ENCODE measurements around the gene CYSRT1.

CYSRT1 gene

GRCh38 chr9:137227054-137227852 is 2.3 kb downstream of the CYSRT1 start, which contains the start of gene RNF224:
RNF224 (plus strand) TSS chr9:137227502; CDS start chr9:137228336, 834 bp downstream.
- DNase-seq (ENCODE audit: low spot score), result peak; percentile 82

- no peak for DNase-seq (ENCODE audit: low spot score)
Observed at GRCh38 chr9:137227853-137228505, 3.0 kb downstream of the CYSRT1 start.

GRCh38 chr9:137228506-137228967 is 3.6 kb downstream of the CYSRT1 start:
- no peak for DNase-seq (ENCODE audit: low spot score)

DNA sequence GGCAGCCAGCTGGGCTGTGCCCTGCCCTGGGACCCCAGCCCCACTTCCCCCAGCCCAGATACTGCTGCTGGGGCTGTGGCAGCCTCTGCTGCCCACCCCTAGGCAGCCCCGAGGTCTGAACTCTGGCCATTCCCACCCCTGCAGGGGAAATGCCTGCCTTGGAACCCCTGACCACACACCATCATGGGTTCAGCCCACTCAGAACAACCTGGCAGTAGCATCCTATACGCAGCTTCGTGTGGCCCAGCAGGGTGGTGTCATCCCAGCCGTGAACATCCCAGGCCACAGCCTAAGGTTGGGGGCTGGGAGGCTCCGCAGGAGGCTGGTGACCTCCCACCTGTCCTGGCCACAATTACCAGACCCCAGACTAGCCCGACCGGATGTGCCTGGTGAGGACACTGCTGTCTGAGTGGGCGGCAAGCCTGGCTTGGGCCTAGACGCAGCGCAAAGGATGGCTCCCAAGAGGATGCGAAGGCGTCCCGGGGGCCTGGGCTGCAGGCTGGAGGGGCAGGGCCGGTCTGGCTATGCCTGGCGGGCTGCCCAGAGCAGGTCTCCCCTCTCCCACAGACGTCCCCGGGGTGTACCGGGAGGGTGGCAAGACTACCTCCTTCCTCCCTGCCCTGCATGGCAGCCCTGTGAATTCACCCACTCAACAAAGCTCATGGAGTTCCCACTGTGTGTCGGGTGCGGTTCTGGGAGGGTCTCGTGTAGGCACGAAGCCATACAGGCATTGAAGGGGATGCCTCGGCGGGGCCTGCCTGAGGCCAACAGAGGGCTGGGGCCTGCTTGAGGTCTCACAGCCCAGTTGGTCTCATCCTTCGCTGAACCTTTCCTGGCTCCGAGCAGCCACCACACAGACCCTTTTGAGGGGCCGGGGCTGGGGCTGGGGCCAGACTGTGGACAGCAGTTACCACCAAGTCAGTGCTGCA is 4.3 kb downstream of the CYSRT1 start:
- DNase-seq (ENCODE audit: low spot score), result no peak

DNA sequence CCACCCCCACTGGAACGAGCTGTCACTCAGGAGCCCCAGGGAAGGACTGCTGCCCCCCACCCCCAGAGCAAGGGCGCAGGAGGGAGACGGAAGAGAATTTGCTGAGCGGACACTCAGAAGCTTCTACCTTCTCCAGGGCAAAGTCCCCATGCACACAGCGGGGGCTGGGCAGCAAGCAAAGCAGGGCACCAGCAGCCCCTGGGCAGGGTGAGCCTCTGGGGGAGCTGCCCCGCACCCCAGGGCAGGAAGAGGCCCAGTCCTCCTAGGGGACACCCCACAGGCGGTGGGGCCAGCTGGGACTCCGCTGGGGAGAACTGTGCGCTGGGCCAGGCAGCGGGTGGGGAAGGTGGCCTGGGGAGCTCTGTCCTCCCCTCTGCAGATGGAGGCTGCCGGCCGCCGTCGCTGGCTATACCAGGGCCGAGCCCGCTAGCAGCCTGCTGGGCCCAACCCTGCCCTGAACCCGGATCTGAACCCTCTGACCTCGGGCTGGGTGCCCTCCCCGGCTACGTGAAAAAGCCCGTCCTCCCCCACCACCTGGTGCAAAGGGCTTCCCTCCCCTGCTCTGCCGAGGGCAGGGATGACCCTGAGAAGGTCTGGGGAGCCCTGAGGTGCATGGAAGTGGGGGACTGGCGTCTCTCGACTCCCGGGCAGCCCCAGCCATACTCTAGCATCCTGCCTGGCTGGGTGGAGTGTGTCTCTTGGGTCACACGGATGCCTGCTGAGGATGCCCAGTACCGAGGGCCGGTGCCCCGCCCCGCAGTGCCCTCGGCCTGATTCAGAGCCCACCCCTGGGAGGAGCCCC is 5.1 kb downstream of the CYSRT1 start:
- DNase-seq (ENCODE audit: low spot score), result no peak

DNA sequence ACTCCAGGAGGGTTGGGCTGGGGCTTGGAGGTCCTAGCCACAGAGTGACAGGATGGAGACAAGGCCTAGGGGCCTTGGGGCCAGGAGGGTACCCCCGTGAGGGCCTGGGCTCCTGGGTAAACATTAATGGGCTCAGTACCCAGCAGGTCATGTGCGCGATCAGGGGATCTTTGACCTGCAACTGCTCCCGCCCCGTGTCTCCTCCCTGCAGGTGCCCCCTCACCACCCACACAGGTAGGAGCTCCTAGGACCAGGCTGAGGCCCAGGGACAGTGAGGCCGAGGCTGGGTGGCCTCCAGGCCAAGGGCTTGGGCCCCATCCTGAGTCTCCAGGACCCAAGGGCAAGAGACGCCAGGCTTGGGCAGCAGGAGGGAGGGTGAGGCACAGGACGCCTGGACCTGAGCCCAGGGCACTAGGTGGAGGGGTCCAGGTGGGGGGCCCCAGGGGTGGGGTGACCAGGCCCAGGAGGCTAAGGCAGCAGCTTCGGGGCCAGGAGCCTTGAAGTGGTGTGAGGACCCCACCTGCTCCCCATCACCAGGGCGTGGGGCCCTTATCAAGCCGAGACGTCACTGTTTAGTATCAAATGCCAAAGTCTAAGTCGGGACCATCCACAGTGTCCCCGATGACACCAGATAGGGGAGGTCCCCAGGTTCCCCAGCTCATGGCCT is 5.9 kb downstream of the CYSRT1 start, which contains the start of gene SLC34A3:
TSS of gene SLC34A3 (plus strand) at position 197 of the 667 bp plus-strand sequence. CDS start 802 bp downstream, outside the sequence.
- DNase-seq (ENCODE audit: low spot score), result no peak

DNA sequence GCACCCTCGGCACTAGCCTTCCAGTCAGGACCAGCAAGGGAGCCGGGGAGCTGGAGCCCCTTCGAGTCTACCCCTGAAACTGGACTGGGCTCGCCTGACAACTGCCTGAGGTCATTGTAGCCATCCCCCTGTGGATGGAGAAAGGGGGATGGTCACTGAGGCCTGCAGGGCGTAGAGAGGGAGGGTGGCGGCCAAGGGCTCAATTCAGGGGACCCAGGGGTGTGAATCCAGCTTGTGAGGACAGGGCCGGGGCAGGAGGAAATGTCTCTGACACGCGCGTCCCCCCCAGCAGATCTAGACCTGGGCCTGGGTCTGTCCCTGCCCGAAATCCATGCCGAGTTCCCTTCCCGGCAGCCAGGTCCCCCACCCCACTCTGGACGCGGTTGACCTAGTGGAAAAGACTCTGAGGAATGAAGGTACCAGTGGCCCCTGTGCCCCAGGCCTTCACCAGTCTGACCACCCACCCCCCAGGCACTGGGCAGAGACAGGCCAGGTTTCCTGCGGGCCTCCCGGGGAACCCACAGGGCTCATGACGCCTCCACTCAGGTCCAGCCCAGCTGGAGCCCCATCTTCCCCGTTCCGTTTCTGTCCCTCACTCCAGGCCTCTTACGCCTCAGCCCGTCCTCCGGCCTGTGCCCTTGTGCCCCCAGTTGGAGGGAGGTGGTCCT is 6.5 kb downstream of the CYSRT1 start:
- DNase-seq (ENCODE audit: low spot score), result no peak

GRCh38 chr9:137232101-137232500 is 7.1 kb downstream of the CYSRT1 start:
- no peak for DNase-seq (ENCODE audit: low spot score)

GRCh38 chr9:137232510-137232909 is 7.5 kb downstream of the CYSRT1 start:
- no peak for DNase-seq (ENCODE audit: low spot score)

- DNase-seq (ENCODE audit: low spot score), result no peak
Observed at GRCh38 chr9:137233143-137233980, 8.4 kb downstream of the CYSRT1 start.

DNA sequence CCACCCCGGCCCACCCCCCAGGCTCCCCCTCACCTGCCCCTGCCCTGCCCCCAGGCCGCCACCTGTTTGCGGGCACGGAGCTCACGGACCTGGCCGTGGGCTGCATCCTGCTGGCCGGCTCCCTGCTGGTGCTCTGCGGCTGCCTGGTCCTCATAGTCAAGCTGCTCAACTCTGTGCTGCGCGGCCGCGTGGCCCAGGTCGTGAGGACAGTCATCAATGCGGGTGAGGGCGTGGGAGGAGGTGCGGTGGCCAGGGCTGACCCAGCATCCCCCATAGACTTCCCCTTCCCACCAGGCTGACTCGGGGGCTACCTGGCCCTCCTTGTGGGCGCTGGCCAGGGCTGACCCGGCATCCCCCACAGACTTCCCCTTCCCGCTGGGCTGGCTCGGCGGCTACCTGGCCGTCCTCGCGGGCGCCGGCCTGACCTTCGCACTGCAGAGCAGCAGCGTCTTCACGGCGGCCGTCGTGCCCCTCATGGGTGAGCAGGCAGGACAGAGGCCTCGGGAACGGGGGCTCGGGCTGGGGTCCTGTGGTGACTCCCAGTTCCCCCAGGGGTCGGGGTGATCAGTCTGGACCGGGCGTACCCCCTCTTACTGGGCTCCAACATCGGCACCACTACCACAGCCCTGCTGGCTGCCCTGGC is 9.2 kb downstream of the CYSRT1 start:
- DNase-seq (ENCODE audit: low spot score), result no peak

- no peak for DNase-seq (ENCODE audit: low spot score)
Observed at GRCh38 chr9:137234758-137235423, 9.9 kb downstream of the CYSRT1 start.

DNA sequence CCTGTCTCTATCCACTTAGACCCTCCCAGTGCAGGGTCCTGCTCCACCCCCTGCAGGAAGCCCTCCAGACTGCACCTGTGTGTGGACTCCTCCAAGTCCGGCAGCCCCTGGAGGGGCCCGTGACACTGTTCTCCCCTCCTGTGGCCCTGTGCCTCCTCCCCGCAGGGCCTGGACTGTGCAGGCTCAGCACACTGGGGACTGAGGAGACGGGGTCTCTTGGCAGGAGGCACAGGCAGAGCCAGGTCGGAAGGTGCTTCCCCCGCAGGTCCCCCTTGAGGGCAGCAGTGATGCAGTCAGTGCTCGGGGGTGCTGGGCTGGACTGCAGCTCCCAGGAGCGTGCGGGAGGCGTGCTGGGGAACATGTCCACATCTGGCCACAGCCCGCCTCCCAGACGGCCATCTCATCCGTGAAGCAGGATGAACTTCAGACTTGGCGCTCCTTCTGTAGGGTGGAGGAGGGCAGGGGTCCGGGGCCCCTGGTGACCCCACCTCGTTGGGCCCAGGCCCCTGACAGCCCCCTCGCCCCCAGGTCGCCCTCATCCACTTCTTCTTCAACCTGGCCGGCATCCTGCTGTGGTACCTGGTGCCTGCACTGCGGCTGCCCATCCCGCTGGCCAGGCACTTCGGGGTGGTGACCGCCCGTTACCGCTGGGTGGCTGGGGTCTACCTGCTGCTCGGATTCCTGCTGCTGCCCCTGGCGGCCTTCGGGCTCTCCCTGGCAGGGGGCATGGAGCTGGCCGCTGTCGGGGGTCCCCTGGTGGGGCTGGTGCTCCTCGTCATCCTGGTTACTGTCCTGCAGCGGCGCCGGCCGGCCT is 10.7 kb downstream of the CYSRT1 start:
- no peak for DNase-seq (ENCODE audit: low spot score)

DNA sequence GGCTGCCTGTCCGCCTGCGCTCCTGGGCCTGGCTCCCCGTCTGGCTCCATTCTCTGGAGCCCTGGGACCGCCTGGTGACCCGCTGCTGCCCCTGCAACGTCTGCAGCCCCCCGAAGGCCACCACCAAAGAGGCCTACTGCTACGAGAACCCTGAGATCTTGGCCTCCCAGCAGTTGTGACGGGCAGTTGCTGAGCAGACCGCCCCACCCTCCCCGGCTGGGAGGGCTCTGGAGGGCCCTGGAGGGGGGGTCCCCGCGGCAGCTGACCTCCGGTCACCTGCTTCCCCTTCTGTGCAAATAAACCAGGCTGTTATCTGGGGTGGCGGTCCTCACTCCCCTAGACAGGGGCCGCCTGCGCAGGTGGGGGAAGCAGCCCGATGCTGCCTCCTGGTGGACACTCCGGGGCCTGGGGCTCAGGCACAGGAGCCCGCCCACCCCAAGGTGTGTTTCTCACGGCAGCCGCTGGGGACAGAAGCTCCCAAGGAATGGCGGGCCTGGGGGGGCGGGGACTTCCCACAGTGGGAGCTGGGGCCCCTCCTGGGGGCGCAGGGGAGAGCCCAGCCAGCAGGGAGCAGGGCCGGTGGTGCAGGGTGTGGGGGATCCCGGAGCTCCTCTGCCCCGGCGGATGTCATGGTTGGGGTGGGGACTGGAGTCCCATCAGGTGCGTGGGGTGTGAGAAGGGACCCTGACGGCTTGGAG is 11.4 kb downstream of the CYSRT1 start:
- DNase-seq (ENCODE audit: low spot score), result peak; percentile 89

DNA sequence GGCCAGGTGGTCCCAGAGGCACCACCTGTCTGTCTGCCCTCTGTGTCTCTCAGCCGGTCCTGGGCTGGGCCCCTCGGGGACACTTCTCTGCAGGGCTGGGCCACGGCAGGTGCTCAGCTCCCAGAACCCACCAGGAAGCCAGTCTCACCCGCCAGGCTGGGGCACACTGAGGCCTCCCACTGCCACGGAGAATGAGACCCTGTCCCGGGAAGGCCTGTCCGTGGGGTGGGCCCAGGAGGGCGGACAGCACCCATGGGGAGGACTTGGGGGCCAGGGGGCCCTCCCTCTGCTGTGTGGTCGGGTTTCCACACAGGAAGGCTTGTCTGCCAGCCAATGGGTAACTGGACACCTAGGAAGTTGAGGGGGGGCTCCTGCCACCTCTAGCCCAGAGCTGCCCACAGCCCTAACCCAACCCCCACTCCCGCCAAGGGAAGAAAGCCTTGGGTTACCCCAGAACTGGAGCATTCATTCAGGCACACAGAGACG is 12.0 kb downstream of the CYSRT1 start:
- DNase-seq (ENCODE audit: low spot score), result no peak

Data from CD4-positive, alpha-beta T cell treated with Interleukin-2 at 100 ng/mL for 4 hours (primary cell).